ENCODE measurements around the gene THRSP. TPM values are rescaled to one million over a fixed set of nuclear protein-coding genes. Genes with fewer than 3 reads are reported as not detected.
A peak's percentile ranks its signal among the peaks of the same experiment; 100 is the strongest.

The THRSP gene
- total and polyA plus RNA-seq, 4 donors: 30.9 to 90.1 (median 51.1) TPM; not detected in 1

DNA sequence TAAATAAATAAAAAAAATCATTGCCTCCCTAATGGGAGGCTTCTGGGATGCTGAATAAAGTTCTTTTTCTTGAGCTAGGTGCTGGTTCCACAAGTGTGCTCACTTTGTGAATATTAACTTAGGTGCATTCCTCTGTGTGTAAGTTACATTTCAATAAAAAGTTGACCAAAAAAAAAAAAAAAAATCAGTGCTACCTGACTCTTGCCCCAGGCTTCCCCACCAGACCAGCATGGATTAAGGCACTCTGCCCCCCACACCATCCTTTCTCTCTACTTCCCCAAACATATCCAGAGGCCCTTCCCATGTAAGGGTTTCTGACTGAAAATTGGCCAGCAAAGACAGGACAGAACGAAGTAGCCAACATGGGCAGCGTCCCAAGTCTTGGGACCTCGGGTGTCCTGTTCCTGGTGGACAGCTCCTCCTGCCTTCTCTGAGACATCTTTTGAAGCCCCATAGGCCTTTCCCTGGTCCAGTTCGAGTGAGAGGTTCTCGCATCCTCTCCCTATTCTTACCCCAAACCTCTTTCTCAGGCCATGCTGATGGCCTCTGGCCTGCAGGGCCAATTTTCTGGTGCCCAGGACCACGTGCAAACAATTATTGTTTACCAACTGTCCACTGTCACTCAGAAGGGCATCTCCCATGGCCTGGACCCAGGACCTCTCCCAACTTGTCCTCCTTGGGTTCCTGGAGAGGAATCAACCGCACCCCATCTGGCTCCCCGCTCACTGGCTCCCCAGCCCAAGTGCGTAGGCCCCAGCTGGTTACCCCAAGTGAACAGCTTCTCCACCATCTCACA, 25.6 kb upstream of the THRSP start:
- no peak for TF ChIP-seq FOXA2 (IDR thresholded peaks at IDR 0.05)
- TF ChIP-seq RXRA (IDR thresholded peaks at IDR 0.05): peak in 1 of 2 donors; percentile 27
- no peak for TF ChIP-seq NR2F2 (IDR thresholded peaks at IDR 0.05)
- TF ChIP-seq, protein P1, sequence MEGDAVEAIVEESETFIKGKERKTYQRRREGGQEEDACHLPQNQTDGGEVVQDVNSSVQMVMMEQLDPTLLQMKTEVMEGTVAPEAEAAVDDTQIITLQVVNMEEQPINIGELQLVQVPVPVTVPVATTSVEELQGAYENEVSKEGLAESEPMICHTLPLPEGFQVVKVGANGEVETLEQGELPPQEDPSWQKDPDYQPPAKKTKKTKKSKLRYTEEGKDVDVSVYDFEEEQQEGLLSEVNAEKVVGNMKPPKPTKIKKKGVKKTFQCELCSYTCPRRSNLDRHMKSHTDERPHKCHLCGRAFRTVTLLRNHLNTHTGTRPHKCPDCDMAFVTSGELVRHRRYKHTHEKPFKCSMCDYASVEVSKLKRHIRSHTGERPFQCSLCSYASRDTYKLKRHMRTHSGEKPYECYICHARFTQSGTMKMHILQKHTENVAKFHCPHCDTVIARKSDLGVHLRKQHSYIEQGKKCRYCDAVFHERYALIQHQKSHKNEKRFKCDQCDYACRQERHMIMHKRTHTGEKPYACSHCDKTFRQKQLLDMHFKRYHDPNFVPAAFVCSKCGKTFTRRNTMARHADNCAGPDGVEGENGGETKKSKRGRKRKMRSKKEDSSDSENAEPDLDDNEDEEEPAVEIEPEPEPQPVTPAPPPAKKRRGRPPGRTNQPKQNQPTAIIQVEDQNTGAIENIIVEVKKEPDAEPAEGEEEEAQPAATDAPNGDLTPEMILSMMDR (IDR thresholded peaks at IDR 0.05; ENCODE audit: low read depth, low read length, missing input control): no peak
- peak; percentile 32 for TF ChIP-seq YY1 (IDR thresholded peaks at IDR 0.05)
- TF ChIP-seq HNF4A (conservative IDR thresholded peaks at IDR 0.05): peak in 1 of 2 donors; percentile 65
- DNase-seq (ENCODE audit: low spot score): no peak
- Histone ChIP-seq H3K27me3 (ENCODE audit: control insufficient read depth in 4 of 4, insufficient read depth in 4 of 4, low read length in 3 of 4) (no peaks in the 10 kb centered on the region), H3K27ac (ENCODE audit: low read depth in 1 of 2, low read length in 2 of 2) (peak overlapping the region; percentile 78 to 80), H3K9me3 (ENCODE audit: control insufficient read depth in 4 of 4, low read length in 3 of 4) (no peaks in the 10 kb centered on the region), H3K4me1 (ENCODE audit: control insufficient read depth in 4 of 4, insufficient read depth in 4 of 4, low read length in 3 of 4) (peaks cover 13 to 35% (median 28%) of the 10 kb centered on the region in 4 donors), H3K4me3 (ENCODE audit: low read depth in 1 of 3, low read length in 3 of 3) (no peak overlapping the region), H3K9ac (ENCODE audit: low read depth in 1 of 2, low read length in 2 of 2) (no peak overlapping the region), H3K36me3 (ENCODE audit: control insufficient read depth in 4 of 4, insufficient read depth in 3 of 4, low read depth in 1 of 4, low read length in 3 of 4) (no peaks in the 10 kb centered on the region)
- WGBS: 52% methylated on average over 9 of the region's 9 CpGs

DNA sequence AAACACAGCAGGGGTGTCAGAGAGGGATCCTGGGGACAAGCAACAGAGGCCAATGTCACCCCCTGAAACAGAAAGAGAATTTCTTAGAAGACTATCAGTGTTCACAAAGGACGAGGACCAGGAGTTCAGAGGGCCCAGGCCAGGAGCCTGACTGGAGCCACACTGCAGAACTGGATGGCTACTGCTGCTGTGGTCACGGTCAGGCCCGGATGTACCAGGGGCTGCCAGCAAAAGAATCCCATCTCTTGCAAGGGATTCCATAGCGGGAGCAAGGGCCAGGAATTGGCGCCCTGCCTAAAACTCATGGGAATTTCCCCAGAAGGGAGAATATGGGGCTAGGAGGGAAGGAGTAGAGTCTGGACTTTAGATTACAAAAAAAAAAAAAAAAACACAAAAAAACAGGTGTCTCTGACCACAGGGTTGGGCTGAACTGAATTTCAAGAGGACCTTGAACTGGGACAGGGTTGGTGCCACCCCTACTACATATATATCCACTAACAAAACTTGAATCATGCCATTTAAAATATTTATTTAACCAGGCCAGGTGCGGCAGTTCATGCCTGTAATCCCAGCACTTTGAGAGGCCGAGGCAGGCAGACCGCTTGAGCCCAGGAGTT, 24.9 kb upstream of the THRSP start:
- H3K9ac ChIP-seq (ENCODE audit: low read depth in 1 of 2, low read length in 2 of 2): no peak overlapping the region

More for the DNA sequence above, 24.9 kb upstream of the THRSP start:
- H3K9me3 ChIP-seq (ENCODE audit: control insufficient read depth in 4 of 4, low read length in 3 of 4): no peaks in the 10 kb centered on the region
- H3K27ac ChIP-seq (ENCODE audit: low read depth in 1 of 2, low read length in 2 of 2): peak overlapping the region; percentile 78 to 80
- TF ChIP-seq TAF1 (conservative IDR thresholded peaks at IDR 0.05): peak; percentile 61
- peak; percentile 72 to 83 for TF ChIP-seq HNF4A (conservative IDR thresholded peaks at IDR 0.05)
- no peak for TF ChIP-seq NR2F2 (IDR thresholded peaks at IDR 0.05)
- TF ChIP-seq ATF3 (IDR thresholded peaks at IDR 0.05): peak; percentile 27
- no peak for TF ChIP-seq RAD21 (IDR thresholded peaks at IDR 0.05)
- no peak for TF ChIP-seq REST (IDR thresholded peaks at IDR 0.05)
- TF ChIP-seq SP1 (IDR thresholded peaks at IDR 0.05): peak; percentile 79
- TF ChIP-seq RXRA (IDR thresholded peaks at IDR 0.05): peak; percentile 70 to 72
- TF ChIP-seq HNF4G (IDR thresholded peaks at IDR 0.05): peak; percentile 28
- no peak for TF ChIP-seq FOXA1 (IDR thresholded peaks at IDR 0.05)
- TF ChIP-seq JUND (IDR thresholded peaks at IDR 0.05): peak in 1 of 2 donors; percentile 41
- DNase-seq (ENCODE audit: low spot score): no peak
- no peak overlapping the region for H3K4me3 ChIP-seq (ENCODE audit: low read depth in 1 of 3, low read length in 3 of 3)
- H3K4me1 ChIP-seq (ENCODE audit: control insufficient read depth in 4 of 4, insufficient read depth in 4 of 4, low read length in 3 of 4): peaks cover 13 to 35% (median 28%) of the 10 kb centered on the region in 4 donors
- H3K36me3 ChIP-seq (ENCODE audit: control insufficient read depth in 4 of 4, insufficient read depth in 3 of 4, low read depth in 1 of 4, low read length in 3 of 4): no peaks in the 10 kb centered on the region
- 29% methylated on average over 8 of the region's 8 CpGs for WGBS
- H3K27me3 ChIP-seq (ENCODE audit: control insufficient read depth in 4 of 4, insufficient read depth in 4 of 4, low read length in 3 of 4): no peaks in the 10 kb centered on the region
